ENCODE data around the gene AFF2.

DNA sequence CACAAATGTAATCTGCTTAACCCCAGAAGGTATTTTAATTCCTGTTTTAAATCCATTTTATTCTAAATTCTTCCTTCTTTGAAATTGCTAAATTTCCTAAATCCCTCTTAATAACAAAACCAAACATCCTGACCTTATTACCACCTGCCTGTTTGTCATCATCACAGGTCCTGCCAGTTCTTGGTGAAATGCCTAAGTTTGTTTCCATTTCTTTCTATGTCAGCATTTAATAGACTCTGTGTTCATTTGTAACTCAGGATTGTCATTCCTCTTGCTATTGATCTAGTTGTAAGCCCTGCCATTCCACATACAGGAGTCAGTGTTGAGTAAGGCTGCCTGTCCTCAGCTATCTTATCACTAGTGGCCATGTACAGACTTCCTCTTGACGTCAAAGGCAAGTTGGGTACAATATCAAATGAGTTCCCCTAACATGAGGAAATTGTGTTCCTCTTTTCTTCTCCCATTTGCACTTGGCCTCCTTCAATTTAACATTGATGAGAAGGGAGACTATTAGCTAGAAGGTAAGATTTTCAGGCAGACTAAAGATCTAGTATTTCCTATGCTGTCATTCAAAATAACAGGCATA, 440.1 kb downstream of the AFF2 start:
- no peak for TF ChIP-seq FOXA1 (IDR thresholded peaks at IDR 0.05)
- TF ChIP-seq SUZ12 (IDR thresholded peaks at IDR 0.05) = no peak
- no peak for TF ChIP-seq LEF1 (IDR thresholded peaks at IDR 0.05; ENCODE audit: borderline replicate concordance)
- no peak for TF ChIP-seq NFRKB (IDR thresholded peaks at IDR 0.05)
- no peak for TF ChIP-seq ZNF384 (IDR thresholded peaks at IDR 0.05)
- no peak for TF ChIP-seq SP1 (IDR thresholded peaks at IDR 0.05)
- TF ChIP-seq BHLHE40 (IDR thresholded peaks at IDR 0.05; ENCODE audit: borderline replicate concordance) = no peak
- TF ChIP-seq HDGF (IDR thresholded peaks at IDR 0.05; ENCODE audit: borderline replicate concordance) = no peak
- TF ChIP-seq TARDBP (IDR thresholded peaks at IDR 0.05) = no peak
- TF ChIP-seq FOXM1 (IDR thresholded peaks at IDR 0.05; ENCODE audit: borderline replicate concordance) = no peak
